GM18511 (cell line): Measurements from ENCODE around the gene NT5C2.

Source experiments
- ATAC-seq: cut with Tn5 transposase; IDR thresholded peaks from one replicate; pipeline ENCODE4 v1.9.1; 2021; ENCODE audit warnings: mild to moderate bottlenecking, moderate library complexity; ENCODE audit not compliant: unreplicated experiment

NT5C2 gene

DNA sequence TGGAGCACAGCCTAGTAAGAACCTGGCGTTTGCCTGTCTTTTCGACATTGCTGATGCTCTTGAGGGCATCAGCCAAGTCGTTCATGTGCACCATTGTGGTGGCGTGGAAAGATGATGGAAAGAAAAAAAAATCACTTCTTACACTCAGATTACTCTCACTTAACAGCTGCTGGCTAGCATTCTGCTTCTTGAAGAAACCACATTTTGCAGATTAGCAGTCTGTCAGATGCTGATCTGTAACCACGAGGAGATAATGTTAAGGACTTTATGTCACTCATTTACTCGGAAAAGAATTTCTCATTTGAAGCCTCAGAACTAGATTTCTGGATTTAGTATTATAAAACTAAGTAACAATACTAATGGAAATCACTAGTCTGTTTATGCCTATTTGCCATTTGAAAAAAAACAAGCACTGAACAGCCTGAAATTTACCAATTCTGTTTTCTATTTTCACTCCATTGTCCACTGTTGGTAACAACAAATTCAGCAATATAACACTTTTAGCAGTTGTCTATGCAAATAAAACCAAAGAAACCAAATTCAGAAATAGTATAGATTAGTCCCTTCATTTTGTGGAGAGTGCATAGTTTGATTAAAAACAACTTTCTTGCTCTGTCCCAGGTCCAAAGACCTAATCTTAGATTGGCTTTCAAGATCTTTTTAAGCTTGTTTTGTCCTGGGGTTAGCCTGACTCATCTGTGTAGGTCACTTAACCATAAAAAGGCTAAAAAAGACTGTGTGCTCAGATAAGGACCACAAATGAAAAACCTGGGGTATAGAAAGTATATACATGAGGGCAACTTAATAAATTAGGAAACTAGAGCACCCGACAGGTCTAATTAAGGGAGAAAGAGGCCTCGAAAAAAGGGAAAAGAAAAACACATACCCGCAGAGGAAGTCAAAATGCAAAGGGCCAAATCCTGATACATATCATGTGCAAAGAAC, 67.5 kb downstream of the NT5C2 start:
- ATAC-seq = peak; percentile 94

DNA sequence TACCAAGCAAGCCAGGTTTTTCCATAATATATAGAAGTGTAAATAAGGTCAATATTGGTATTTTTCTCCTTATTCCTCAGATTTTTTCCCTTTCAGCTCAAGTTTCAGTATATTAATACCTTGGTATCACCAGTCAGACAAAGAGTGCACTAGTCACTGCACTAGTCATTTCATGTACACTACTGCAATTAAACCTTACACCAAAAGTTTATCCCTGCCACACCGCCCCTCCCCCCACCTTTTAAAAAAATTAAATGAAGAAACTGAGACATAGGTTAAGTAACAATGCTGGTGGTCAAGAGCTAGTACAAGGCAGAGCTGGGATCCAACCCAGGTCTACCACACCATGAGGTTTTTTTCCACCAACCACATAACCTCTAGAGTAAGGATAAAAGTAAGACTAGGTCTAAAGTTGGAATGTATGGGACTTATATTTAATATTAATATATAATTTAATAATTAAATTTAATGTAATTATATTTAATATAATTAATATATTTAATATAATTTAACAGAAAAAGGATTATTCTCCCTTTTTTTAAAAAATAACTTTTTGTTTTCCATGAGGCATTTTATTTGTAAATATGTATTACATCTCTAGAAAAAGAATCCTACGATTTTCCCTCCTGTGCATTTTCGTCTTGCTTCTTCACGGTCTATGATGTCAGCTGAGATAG, 68.5 kb downstream of the NT5C2 start:
- no peak for ATAC-seq

DNA sequence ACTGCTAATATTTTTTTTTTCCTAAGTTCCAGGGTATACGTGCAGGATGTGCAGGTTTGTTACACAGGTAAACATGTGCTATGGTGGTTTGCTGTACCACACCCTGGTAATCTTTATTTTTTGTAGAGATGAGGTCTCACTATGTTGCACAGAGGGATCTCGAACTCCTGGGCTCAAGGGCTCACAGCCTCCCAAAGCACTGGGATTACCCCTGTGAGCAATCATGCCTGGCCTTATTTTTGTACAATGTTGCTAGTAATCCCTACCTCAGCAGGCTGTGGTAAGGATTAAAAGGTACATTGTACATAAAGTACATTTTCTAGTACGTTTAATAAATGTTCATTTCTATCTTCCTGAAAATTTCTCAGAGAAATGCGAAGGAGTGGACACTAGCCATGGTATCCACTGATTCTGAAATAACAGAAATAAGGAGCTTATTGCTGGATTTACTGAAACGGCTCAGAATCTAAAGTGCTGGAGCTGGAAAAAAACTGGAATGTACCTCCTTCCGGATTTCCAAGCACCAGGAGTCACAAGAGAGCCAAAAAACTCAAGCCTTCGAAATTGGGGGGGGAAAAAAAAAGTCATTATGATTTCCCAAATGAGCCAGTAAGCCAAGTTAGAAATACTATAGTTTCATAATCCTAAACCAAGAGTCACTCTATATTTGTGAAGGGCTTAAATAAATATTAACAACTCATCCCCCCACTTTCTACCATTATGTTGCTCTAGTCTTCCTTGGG, 69.6 kb downstream of the NT5C2 start:
- no peak for ATAC-seq

DNA sequence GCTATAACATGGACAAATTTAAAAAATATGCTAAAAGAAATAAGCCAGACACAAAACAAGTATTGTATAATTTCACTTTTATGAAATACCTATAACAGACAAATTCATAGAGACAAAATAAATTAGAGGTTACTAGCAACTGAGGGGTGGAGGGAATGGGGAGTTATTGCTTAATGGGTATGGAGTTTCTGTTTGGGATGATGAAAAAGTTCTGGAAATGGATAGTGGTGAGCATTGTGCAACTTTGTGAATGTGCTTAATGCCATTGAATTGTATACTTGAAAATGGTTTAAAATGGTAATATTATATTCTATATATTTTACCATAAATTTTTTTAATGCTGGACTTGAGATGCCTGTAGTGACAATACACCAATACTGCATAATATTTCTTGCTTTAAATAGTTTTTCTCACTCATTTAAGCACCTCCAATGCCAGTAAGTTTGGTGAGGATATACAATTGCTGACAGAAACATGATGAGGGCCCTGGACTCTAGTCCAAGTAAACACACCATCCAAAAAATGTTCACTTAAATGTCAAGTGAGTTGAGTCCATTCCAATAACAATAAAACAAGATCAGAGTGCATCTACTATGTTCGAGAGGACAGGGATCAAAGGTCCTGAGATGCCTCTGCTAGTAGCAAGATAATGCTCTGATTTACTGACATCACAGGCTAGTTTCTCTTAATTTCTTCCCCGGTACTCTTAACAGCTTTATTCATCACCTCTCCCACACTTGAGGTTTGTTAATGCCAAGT, 71.9 kb downstream of the NT5C2 start:
- ATAC-seq = no peak

DNA sequence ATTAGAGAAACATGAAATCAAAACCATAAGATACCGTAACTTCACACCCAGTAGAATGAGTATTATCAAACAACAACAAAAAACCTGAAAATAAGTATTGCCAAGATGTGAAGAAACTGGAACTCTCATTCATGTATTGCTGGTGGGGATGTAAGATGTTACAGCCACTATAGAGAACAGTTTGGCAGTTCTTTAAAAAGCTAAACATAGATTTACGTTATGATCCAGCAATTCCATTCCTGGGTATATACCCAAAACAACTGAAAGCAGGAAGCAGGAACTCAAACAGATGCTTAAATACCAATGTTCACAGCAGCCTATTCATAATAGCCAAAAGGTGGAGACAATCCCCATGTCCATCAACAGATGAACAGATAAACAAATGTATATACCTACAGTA, 72.5 kb downstream of the NT5C2 start:
- ATAC-seq = no peak

DNA sequence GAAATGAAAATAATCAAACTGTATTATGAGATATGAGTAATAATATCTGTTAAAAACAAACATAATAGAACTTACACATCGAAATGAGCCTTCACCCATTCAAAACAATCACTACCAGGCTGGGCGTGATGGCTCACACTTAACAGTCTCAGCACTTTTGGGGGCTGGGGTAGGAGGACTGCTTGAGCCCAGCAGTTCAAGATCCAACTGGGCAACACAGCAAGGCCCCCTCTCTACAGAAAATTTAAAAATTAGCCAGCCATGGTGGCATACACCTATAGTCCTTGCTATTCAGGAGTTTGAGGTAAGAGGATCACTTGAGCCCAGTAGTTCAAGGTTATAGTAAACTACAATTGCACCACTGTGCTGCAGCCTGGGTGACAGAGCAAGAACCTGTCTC, 75.8 kb downstream of the NT5C2 start:
- no peak for ATAC-seq

DNA sequence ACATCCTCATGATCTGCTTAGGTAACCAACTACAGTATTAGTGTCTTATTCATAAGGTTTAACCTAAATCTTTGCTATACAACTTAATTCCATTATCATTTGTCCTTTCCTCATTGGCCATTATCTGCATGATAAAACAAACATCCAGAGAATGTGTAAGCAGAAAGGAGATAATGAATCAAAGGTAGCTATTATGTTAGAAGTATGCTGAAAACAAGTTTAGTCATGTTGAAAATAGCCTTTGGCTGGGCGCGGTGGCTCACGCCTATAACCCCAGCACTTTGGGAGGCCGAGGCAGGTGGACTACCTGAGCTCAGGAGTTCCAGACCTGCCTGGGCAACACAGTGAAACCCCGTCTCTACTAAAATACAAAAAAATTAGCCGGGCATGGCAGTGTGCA, 78.2 kb downstream of the NT5C2 start:
- no peak for ATAC-seq

DNA sequence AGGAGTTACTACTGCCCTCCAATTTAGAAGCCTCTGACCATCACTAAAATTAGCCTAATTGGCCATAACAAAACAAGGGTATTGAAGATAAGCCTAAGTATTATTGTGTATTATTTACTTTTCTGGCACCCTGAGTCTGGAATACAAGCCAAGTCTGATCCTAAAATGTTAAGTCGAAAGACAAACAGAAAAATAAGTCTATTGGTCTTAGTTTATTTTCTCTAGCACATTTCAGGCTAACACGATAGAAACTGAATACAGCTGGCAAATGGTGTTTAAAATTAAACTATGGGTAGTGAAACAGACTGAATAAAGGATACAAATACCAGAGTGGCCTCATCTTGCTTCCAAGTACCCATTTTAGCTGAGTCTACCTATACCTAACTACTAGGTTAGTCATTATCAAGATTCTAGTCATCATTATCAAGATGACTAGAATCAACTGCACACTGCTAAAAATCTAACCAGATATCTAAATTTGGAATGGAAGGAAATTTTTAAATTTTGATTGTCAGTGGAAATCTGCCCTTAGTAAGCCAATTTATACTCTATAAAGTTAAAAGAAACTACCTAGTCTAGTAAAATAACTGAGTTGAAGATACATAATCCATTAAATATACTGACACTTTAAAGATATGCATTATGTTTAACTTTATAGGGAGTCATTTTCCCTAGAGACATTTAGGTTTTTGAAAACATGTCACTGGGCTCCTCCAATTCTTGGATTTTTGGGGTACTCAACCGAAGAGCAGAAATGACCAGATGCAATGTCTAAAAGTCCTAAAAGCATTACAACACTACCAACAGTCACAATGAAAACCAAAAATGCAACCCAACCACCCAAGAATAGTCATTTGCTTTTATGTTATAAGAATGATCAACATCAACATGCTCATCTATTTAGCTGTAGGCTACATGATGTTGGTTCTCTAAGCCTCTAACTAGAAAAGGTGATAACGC, 80.9 kb downstream of the NT5C2 start:
- ATAC-seq = peak; percentile 81

DNA sequence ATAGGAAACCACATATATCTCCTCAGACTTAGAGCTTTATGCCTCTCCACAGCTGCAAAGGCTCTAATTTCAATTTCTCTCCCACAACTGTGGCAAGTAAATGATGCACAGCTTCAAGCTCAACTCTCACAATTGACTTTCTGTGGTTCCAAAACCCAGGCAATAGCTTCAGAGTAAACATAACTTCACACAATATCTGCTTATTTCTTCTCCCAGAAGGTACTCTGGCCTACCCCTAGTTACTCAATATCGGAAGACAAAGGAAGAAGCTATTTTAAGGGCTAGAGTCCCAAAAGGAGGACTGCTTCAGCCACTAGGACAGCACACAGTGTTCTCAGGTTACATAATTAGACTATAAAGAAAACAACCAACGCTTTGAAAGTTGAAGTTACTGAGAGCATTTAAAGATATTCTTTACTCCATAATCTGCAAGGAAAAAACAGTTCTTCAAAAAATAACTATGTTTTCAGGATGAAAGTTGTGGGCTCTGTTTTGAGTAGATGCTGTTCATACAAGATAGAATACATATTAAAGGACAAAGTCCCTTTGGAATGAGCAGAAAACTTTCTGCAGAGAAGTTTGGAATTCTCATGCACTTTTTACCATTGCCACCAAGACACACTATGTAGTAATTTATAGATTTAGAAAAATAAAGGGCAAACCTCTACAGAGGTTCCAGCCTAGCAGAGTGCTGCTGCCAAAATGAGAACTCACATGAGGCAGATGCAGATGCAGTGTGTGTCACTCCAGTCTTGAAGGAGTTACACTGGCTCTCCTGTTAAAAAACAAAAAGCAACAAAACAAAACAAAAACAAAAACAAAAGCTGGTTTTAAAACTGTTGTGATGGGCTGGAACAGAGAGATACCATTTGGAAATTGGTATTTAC, 81.8 kb downstream of the NT5C2 start:
- peak; percentile 63 for ATAC-seq

DNA sequence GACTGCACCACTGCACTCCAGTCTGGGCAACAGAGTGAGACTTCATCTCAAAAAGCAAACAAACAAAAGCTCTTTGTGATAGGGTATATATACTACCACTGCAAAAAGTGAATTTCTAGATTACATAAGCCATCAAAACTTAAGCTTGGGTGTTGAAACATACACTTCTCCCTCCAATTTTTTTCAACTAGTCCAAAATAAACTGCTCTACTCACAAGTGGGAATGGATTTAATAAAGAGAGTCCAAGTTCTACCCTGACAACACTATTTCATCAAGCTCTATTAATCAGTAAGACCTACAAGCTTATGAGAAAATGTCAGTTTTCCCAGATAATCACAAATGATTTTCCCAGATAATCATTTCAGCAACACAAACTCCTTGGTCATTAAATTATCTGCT, 82.7 kb downstream of the NT5C2 start:
- ATAC-seq = no peak

DNA sequence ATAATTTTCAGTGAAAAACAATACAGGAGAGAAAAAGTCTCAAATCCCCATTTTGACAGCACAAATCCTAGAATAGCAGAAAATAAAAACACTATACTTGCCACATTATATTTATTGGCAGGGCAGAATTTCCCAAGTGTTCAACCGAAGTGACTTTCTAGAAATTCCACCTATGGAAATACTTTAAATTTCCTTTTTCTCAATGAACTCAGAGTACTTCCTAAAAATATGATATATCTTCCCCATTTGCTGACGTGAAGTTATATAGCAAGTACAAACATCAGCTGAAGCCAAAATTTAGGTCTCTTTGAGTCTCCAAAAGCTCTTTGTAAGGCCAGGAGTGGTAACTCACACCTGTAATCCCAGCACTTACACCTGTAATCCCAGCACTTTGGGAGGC, 83.3 kb downstream of the NT5C2 start:
- no peak for ATAC-seq

DNA sequence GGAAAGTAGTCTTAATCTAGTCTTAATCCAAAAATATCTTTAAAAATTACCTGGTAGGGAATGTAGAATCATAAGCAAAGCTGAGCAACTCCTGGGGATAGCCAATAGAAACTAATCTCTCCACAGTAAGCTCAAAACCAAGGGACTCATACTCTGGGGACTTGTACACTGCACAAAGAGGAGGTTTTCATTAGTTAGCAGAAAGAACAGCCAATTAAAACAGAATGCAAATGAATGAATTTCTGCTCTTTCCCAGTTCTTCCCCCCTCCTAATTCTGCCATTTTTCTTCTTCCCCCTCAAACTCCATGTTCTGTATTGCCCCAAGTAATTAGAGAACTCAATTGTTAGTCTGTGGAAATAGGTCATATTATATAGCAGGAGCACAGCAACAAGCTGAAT, 86.5 kb downstream of the NT5C2 start:
- ATAC-seq = no peak

DNA sequence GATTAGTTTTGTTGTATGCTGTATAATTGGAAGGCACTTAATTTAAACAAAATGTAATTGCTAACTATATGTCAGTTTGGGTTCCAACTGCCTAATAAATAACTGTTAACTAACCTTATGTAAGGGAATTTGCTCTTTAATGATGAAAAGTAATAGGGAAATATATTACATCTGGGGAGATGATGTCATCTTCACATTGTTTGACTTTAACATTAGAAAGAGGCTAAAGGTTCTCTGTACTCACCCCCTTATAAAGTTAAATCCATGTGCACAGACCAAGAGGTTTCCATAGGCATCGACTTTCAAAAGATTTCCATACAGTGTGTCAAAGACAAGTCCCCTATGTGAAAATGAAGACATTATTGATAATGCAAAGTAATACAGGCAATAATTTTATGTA, 87.6 kb downstream of the NT5C2 start:
- ATAC-seq = no peak

DNA sequence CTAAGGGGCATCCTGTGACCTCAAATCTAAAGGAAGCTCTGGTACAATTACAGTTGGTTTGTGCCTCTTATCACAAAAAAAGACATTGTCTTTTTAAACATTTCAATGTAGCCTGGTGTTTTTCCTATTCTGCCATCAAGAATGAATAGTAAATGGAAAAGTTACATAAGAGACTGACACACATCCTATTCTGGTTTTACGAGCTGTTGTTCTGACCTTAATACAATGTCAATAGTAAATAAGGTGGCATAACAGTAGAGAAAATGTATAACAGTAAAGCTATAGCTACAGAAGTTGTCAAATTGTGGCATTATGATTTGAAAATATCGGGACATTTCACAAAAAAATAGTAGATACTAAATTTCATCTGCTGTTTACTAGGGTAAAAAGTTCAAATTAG, 88.4 kb downstream of the NT5C2 start:
- no peak for ATAC-seq

DNA sequence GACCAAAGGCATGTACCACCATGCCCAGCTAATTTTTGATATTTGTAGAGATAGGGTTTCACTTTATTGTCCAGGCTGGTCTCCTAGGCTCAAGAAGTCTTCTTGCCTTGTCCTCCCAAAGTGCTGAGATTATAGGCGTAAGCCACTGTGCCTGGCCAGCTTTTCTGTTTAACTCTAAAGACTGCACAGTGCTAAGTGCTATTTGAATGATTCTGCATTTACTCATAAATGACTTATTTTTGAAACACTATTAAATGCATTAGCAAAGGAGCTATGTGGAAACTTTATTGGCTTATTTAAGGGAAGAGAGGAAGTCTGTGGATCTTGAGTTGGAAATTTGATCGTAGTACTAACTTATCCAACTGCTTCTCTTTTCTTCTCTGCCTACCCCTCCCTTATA, 89.1 kb downstream of the NT5C2 start:
- ATAC-seq = no peak

DNA sequence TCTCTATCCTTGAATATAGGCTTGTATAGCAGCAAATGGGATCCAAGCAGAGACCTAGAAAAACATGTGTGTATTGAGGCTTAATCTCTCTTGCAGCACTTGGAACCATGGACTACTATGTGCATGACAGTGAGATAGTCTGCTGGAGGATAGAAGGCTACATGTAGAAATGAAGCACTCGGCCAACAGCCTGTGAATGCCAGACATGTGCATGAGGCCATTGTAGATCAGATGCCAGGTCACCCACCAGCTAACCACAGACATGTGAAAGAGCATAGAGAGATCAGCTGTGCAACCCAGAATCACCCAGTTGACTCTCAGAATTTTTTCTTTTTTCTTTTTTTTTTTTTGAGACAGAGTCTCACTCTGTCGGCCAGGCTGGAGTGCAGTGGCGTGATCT, 90.9 kb downstream of the NT5C2 start:
- no peak for ATAC-seq

DNA sequence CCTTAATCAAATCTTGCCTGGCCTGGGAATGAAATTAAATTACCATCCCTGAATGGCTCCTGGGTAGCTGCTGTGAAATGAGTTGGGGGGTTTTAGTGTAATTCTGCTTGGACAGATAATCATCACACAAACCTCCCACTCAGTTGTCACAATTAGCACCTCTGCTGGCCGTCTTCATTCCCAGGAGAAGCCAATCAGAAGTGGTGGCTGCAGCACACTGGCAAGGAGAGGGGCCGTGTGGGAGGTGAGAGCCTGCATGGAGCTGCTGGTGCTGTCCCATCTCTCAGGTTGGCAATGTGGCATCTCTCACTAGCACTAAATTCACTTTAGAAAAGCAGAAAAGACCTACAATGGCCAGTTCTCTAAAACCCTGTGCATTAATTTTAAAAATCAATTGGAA, 92.5 kb downstream of the NT5C2 start:
- ATAC-seq = no peak

DNA sequence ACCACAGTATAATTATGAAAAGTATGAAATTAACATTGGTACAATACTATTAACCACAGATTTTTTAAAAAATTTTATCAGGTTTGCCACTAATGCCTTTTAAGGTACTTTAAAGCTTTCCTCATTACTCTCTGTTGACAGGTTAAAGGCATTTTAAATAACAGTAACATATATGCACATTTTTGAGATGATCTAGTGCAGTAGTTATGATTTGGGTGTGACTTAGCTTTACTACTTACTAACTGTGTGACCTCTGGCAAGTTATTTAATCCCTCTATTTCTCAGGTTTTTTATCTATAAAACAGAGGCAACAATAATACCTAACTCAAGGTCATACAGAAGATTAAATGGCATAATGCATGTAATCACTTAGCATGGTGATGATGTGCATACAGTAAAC, 94.8 kb downstream of the NT5C2 start:
- no peak for ATAC-seq

DNA sequence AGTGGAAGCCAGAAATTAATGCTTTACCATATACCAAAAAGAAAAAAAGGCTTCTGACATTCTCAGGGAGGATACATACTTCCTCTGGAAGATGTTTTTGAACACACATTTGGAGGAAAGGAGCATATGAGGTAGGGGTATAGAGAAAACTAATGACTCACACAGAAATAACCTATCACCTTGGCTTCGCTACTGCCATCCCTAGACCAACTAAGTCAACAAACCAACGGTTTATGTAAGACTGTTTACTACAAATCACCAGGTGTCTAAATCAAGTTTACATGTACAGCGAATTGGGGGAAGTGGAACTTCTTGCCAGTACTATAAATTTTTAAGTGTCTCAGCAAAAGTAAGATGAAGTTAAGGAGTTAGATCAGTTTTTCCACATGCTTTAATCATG, 96.9 kb downstream of the NT5C2 start:
- no peak for ATAC-seq
